GM19463 (cell line): ENCODE results near the gene RAE1.
A peak's percentile ranks its signal among the peaks of the same experiment; 100 is the strongest.

ENCODE experiments used
- ATAC-seq: cut with Tn5 transposase; IDR thresholded peaks from one replicate; pipeline ENCODE4 v1.9.1; 2021; ENCODE audit warnings: mild to moderate bottlenecking, moderate library complexity; ENCODE audit not compliant: unreplicated experiment

RAE1 gene

GRCh38 chr20:57351042-57351783 is at the start of gene RAE1:
Gene RAE1, plus strand, starts transcription at chr20:57351255. Its CDS starts 2,784 bp downstream, at chr20:57354039.
- peak; percentile 84 for ATAC-seq

GRCh38 chr20:57306747-57307146 is 44.3 kb upstream of the RAE1 start:
- no peak for ATAC-seq

- no peak for ATAC-seq
These were observed 42.4 kb upstream of the RAE1 start for GRCh38 chr20:57308451-57309271.

GRCh38 chr20:57309544-57310115 is 41.4 kb upstream of the RAE1 start:
- ATAC-seq = no peak

GRCh38 chr20:57310821-57311514 is 40.1 kb upstream of the RAE1 start:
- ATAC-seq = no peak

GRCh38 chr20:57312138-57312537 is 38.9 kb upstream of the RAE1 start:
- no peak for ATAC-seq

- ATAC-seq = no peak
These were observed 37.8 kb upstream of the RAE1 start for GRCh38 chr20:57313230-57313629.

- no peak for ATAC-seq
These were observed 37.1 kb upstream of the RAE1 start for GRCh38 chr20:57313951-57314350.

- ATAC-seq = no peak
These were observed 35.7 kb upstream of the RAE1 start for GRCh38 chr20:57315083-57315975.

- ATAC-seq = no peak
These were observed 35.0 kb upstream of the RAE1 start for GRCh38 chr20:57315976-57316480.

- no peak for ATAC-seq
These were observed 34.3 kb upstream of the RAE1 start for GRCh38 chr20:57316795-57317201.

- no peak for ATAC-seq
These were observed 33.7 kb upstream of the RAE1 start for GRCh38 chr20:57317316-57317788.

- no peak for ATAC-seq
These were observed 33.2 kb upstream of the RAE1 start for GRCh38 chr20:57317789-57318371.

- ATAC-seq = no peak
These were observed 31.5 kb upstream of the RAE1 start for GRCh38 chr20:57319584-57319983.

- ATAC-seq = no peak
These were observed 30.7 kb upstream of the RAE1 start for GRCh38 chr20:57320358-57320757.

- no peak for ATAC-seq
These were observed 29.9 kb upstream of the RAE1 start for GRCh38 chr20:57321142-57321541.

GRCh38 chr20:57322476-57322875 is 28.6 kb upstream of the RAE1 start:
- ATAC-seq = no peak

- ATAC-seq = peak; percentile 71
These were observed 28.0 kb upstream of the RAE1 start for GRCh38 chr20:57323034-57323433.

- ATAC-seq = no peak
These were observed 25.3 kb upstream of the RAE1 start for GRCh38 chr20:57325632-57326356.
